H9 (cell line): ENCODE data around the gene PSMB8. TPM values are rescaled to one million over a fixed set of nuclear protein-coding genes. Genes with fewer than 3 reads are reported as not detected.

Experiments
- DNase-seq: peaks from one replicate; pipeline ENCODE4 v3.0.0-alpha.2; 2017
- H2AFZ ChIP-seq: one replicate; pipeline ENCODE4 v1.6.1; 2013; ENCODE audit warnings: mild to moderate bottlenecking, low read length, control low read depth, moderate library complexity
- H2AK5ac ChIP-seq: 2 replicates; pipeline ENCODE4 v1.6.1; 2013; ENCODE audit warnings: low read length, control low read depth, mixed read lengths; ENCODE audit not compliant: insufficient read length
- H2BK120ac ChIP-seq: one replicate; pipeline ENCODE4 v1.6.1; 2013; ENCODE audit warnings: low read depth, mild to moderate bottlenecking, low read length, control low read depth, inconsistent platforms; ENCODE audit not compliant: poor library complexity, severe bottlenecking
- H2BK12ac ChIP-seq: 2 replicates; pipeline ENCODE4 v1.6.1; 2013; ENCODE audit warnings: low read length, control low read depth, mixed read lengths, low read depth; ENCODE audit not compliant: insufficient read length
- H2BK15ac ChIP-seq: 2 replicates; pipeline ENCODE4 v1.6.1; 2013; ENCODE audit warnings: low read depth, low read length, control low read depth
- H2BK20ac ChIP-seq: one replicate; pipeline ENCODE4 v1.6.1; 2013; ENCODE audit warnings: low read depth, mild to moderate bottlenecking, low read length, control low read depth, inconsistent platforms; ENCODE audit not compliant: poor library complexity, severe bottlenecking
- H2BK5ac ChIP-seq: 2 replicates; pipeline ENCODE4 v1.6.1; 2013; ENCODE audit warnings: low read length, control low read depth, mixed read lengths; ENCODE audit not compliant: insufficient read length
- H3K14ac ChIP-seq: 2 replicates; pipeline ENCODE4 v1.6.1; 2013; ENCODE audit warnings: low read length, control low read depth; ENCODE audit not compliant: insufficient read depth
- H3K18ac ChIP-seq: 2 replicates; pipeline ENCODE4 v1.6.1; 2013; ENCODE audit warnings: low read depth, mild to moderate bottlenecking, mixed read lengths, low read length, control low read depth; ENCODE audit not compliant: insufficient read length
- H3K23ac ChIP-seq: 2 replicates; pipeline ENCODE4 v1.6.1; 2013; ENCODE audit warnings: low read length, control low read depth, mixed read lengths, low read depth; ENCODE audit not compliant: insufficient read length
- H3K23me2 ChIP-seq: 2 replicates; pipeline ENCODE4 v1.6.1; 2013; ENCODE audit warnings: low read depth, mild to moderate bottlenecking, mixed read lengths, low read length, control low read depth; ENCODE audit not compliant: insufficient read length, poor library complexity, severe bottlenecking
- H3K27ac ChIP-seq: 2 replicates; pipeline ENCODE4 v1.5.1; 2013; ENCODE audit warnings: low read length, control low read depth, mixed read lengths, low read depth; ENCODE audit not compliant: insufficient read length
- H3K27me3 ChIP-seq: 2 replicates; pipeline ENCODE4 v1.6.1; 2013; ENCODE audit warnings: low read length, control low read depth, inconsistent platforms; ENCODE audit not compliant: insufficient read depth
- H3K4ac ChIP-seq: 2 replicates; pipeline ENCODE4 v1.6.1; 2013; ENCODE audit warnings: low read depth, mild to moderate bottlenecking, control low read depth, inconsistent platforms, low read length, moderate library complexity
- H3K4me1 ChIP-seq: 2 replicates; pipeline ENCODE4 v1.6.1; 2013; ENCODE audit warnings: low read length, control low read depth, inconsistent platforms; ENCODE audit not compliant: insufficient read depth
- H3K4me2 ChIP-seq: 2 replicates; pipeline ENCODE4 v1.6.1; 2013; ENCODE audit warnings: low read length, control low read depth, mixed read lengths; ENCODE audit not compliant: insufficient read length, insufficient read depth
- H3K56ac ChIP-seq: 2 replicates; pipeline ENCODE4 v1.6.1; 2013; ENCODE audit warnings: low read depth, mild to moderate bottlenecking, mixed read lengths, low read length, control low read depth; ENCODE audit not compliant: insufficient read length
- H3K79me1 ChIP-seq: 2 replicates; pipeline ENCODE4 v1.6.1; 2013; ENCODE audit warnings: low read depth, mild to moderate bottlenecking, moderate library complexity, low read length, control low read depth, inconsistent platforms; ENCODE audit not compliant: insufficient read depth, poor library complexity, severe bottlenecking
- H3K79me2 ChIP-seq: 2 replicates; pipeline ENCODE4 v1.6.1; 2013; ENCODE audit warnings: low read length, control low read depth, inconsistent platforms; ENCODE audit not compliant: insufficient read depth
- H3K9ac ChIP-seq: 2 replicates; pipeline ENCODE4 v1.6.1; 2013; ENCODE audit warnings: low read length, control low read depth, mixed read lengths; ENCODE audit not compliant: insufficient read length; ENCODE audit errors: extremely low read depth
- H3K9me3 ChIP-seq: one replicate; pipeline ENCODE4 v1.6.1; 2013; ENCODE audit warnings: low read depth, low read length, inconsistent platforms; ENCODE audit not compliant: control insufficient read depth
- H3T11ph ChIP-seq: one replicate; pipeline ENCODE4 v1.6.1; 2013; ENCODE audit warnings: mild to moderate bottlenecking, low read length, control low read depth, inconsistent platforms
- H4K20me1 ChIP-seq: one replicate; pipeline ENCODE4 v1.6.1; 2013; ENCODE audit not compliant: control insufficient read depth, insufficient read length, insufficient read depth
- H4K5ac ChIP-seq: 2 replicates; pipeline ENCODE4 v1.6.1; 2013; ENCODE audit warnings: low read depth, mild to moderate bottlenecking, mixed read lengths, low read length, control low read depth; ENCODE audit not compliant: insufficient read length
- H4K8ac ChIP-seq: replicated peaks from 2 replicates; pipeline ENCODE4 v1.6.1; 2013; ENCODE audit warnings: low read length, control low read depth, mixed read lengths, low read depth; ENCODE audit not compliant: insufficient read length
- H4K91ac ChIP-seq: 2 replicates; pipeline ENCODE4 v1.6.1; 2013; ENCODE audit warnings: low read depth, mild to moderate bottlenecking, moderate library complexity, mixed read lengths, low read length, control low read depth; ENCODE audit not compliant: insufficient read length
- H3K27ac Mint-ChIP-seq, 3 experiments: 2 replicates in 2 of 3; 3 replicates in 1 of 3; pipeline ENCODE4 v1.8.0; 2020 to 2021; ENCODE audit warnings: mixed read lengths in 3 of 3, mild to moderate bottlenecking in 1 of 3, moderate library complexity in 1 of 3
- H3K27me3 Mint-ChIP-seq: 2 replicates; pipeline ENCODE4 v1.8.0; 2021; ENCODE audit warnings: low read depth, mild to moderate bottlenecking, moderate library complexity, mixed read lengths
- H3K36me3 Mint-ChIP-seq, 3 experiments: 2 replicates in 2 of 3; 3 replicates in 1 of 3; pipeline ENCODE4 v1.8.0; 2020 to 2021; ENCODE audit warnings: low read depth in 3 of 3, mixed read lengths in 3 of 3; ENCODE audit not compliant: insufficient read depth in 1 of 3
- H3K4me1 Mint-ChIP-seq, 2 experiments: 2 replicates each; pipeline ENCODE4 v1.8.0; 2020; ENCODE audit warnings: mixed read lengths in 2 of 2
- H3K4me3 Mint-ChIP-seq, 2 experiments: 2 replicates in 1 of 2; 3 replicates in 1 of 2; pipeline ENCODE4 v1.8.0; 2020 to 2021; ENCODE audit warnings: mild to moderate bottlenecking in 2 of 2, mixed read lengths in 2 of 2, moderate library complexity in 1 of 2
- H3K9me3 Mint-ChIP-seq, 2 experiments: 2 replicates in 1 of 2; 3 replicates in 1 of 2; pipeline ENCODE4 v1.8.0; 2020; ENCODE audit warnings: mild to moderate bottlenecking in 2 of 2, mixed read lengths in 2 of 2, moderate library complexity in 1 of 2
- WGBS: extraction: QIAGEN DNeasy Blood & Tissue Kit; methylation state at CpG from one replicate; pipeline ENCODE4 v1.1.7; 2013; ENCODE audit warnings: missing lambda C conversion rate, low lambda C conversion rate, mixed read lengths; ENCODE audit not compliant: insufficient read length; ENCODE audit errors: extremely low coverage; 5-methylcytosine and 5-hydroxymethylcytosine counted together
- total RNA-seq: library from RNA; stranded (reverse); gene quantifications from 2 replicates; pipeline ENCODE4 v1.2.1, GENCODE V29; 2021
- TF ChIP-seq, protein P1 (sequence below): fragments of 200-600 bp; sonication (generic); conservative IDR thresholded peaks from 3 replicates; pipeline ENCODE4 v1.8.0; 2021; ENCODE audit warnings: antibody characterized with exemption, mild to moderate bottlenecking

The PSMB8 gene
- total RNA-seq, 1 experiment from 2014 or later, result 19.1 TPM

DNA sequence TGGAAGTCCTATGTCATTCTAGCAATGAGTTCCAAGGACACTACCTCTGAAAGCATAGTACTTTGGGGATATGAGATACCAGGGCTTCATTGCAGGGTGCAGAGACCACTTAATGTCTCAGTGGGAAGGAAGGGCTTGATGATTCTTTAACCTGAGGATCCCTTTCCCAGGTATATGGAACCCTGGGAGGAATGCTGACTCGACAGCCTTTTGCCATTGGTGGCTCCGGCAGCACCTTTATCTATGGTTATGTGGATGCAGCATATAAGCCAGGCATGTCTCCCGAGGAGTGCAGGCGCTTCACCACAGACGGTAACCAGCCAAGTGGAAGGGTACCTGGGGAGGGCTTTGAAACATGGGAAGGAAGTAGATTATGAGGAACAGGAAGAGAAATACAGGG is 14.3 kb upstream of the PSMB8 start:
- WGBS, result no CpG with 5 or more reads among the region's 5 CpGs
- H3K27me3 ChIP-seq, result peaks cover 6% of the 10 kb centered on the region; the same call in 1 of the 2 replicates
- no peaks in the 10 kb centered on the region for H4K20me1 ChIP-seq
- no peak overlapping the region for H4K8ac ChIP-seq
- H3K9me3 Mint-ChIP-seq, result no peaks in the 10 kb centered on the region
- H4K5ac ChIP-seq, result no peak overlapping the region
- no peak overlapping the region for H3K27ac Mint-ChIP-seq
- H3K14ac ChIP-seq, result no peak overlapping the region
- no peak overlapping the region for H2AFZ ChIP-seq
- H3K79me2 ChIP-seq, result no peaks in the 10 kb centered on the region
- H2BK15ac ChIP-seq, result no peak overlapping the region
- H3K4me2 ChIP-seq, result no peak overlapping the region
- no peak for DNase-seq
- H3K27me3 Mint-ChIP-seq, result peaks cover 50% of the 10 kb centered on the region
- H2BK5ac ChIP-seq, result no peak overlapping the region
- H3K23me2 ChIP-seq, result peaks cover 6% of the 10 kb centered on the region
- no peak overlapping the region for H3K4ac ChIP-seq
- no peaks in the 10 kb centered on the region for H3K79me1 ChIP-seq
- no peak overlapping the region for H3K4me3 Mint-ChIP-seq
- no peak overlapping the region for H2BK20ac ChIP-seq
- H3K4me1 Mint-ChIP-seq, result peaks cover 14 to 17% of the 10 kb centered on the region in 2 experiments
- H4K91ac ChIP-seq, result no peak overlapping the region
- no peak overlapping the region for H2AK5ac ChIP-seq
- H3K36me3 Mint-ChIP-seq, result no peaks in the 10 kb centered on the region
- no peak overlapping the region for H3T11ph ChIP-seq
- H3K4me1 ChIP-seq, result no peaks in the 10 kb centered on the region
- TF ChIP-seq, protein P1, sequence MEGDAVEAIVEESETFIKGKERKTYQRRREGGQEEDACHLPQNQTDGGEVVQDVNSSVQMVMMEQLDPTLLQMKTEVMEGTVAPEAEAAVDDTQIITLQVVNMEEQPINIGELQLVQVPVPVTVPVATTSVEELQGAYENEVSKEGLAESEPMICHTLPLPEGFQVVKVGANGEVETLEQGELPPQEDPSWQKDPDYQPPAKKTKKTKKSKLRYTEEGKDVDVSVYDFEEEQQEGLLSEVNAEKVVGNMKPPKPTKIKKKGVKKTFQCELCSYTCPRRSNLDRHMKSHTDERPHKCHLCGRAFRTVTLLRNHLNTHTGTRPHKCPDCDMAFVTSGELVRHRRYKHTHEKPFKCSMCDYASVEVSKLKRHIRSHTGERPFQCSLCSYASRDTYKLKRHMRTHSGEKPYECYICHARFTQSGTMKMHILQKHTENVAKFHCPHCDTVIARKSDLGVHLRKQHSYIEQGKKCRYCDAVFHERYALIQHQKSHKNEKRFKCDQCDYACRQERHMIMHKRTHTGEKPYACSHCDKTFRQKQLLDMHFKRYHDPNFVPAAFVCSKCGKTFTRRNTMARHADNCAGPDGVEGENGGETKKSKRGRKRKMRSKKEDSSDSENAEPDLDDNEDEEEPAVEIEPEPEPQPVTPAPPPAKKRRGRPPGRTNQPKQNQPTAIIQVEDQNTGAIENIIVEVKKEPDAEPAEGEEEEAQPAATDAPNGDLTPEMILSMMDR, result no peak
- no peak overlapping the region for H3K23ac ChIP-seq
- no peak overlapping the region for H2BK120ac ChIP-seq
- no peak overlapping the region for H2BK12ac ChIP-seq
- no peaks in the 10 kb centered on the region for H3K9me3 ChIP-seq
- H3K18ac ChIP-seq, result no peak overlapping the region
- no peak overlapping the region for H3K27ac ChIP-seq
- H3K56ac ChIP-seq, result no peak overlapping the region
- H3K9ac ChIP-seq, result no peak overlapping the region
